ENCODE measurements around the gene HMGN3.

Gene HMGN3

GRCh38 chr6:79186564-79186963 lies 47.9 kb downstream of the HMGN3 start:
- no peak for DNase-seq (ENCODE audit: low read depth in 1 of 2, low spot score in 1 of 2)

DNA sequence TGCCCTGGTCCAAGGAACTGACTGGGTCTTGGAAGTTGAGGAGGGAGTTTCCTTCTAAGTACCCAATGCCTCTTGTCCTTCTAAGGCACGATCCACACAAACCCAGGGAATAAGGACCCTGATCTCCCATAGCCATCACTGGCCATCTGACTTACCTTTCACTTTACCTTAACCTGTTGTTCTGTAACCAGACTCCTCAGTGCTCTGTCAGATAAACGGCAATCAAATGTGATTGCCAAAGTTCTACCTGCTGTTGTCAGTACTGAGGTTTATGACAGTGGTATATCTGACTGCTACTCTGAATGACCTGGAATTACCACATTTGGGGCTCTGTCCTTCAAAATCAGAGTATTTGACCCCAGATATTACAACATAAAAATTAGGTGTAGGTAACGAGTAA lies 49.8 kb downstream of the HMGN3 start:
- DNase-seq (ENCODE audit: low read depth in 1 of 2, low spot score in 1 of 2) = no peak

DNA sequence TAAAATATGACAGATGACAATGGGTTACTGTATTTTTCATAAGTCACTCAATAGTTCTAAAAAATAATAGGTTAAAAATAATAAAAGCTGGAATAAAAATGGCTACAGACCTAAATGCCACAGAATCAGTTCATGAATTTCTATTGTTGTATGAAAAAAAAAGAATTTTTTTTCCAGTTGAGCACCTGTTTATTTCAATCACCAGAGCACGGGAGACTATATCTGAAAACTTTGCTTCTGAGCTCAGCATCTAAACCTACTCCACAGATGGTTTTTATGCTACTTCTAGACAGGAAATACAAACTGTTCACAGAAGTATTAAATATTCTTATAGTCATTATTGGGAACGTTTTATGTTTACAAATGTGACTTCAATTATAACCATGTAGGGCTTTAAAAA lies 50.4 kb downstream of the HMGN3 start:
- DNase-seq (ENCODE audit: low read depth in 1 of 2, low spot score in 1 of 2) = no peak

DNA sequence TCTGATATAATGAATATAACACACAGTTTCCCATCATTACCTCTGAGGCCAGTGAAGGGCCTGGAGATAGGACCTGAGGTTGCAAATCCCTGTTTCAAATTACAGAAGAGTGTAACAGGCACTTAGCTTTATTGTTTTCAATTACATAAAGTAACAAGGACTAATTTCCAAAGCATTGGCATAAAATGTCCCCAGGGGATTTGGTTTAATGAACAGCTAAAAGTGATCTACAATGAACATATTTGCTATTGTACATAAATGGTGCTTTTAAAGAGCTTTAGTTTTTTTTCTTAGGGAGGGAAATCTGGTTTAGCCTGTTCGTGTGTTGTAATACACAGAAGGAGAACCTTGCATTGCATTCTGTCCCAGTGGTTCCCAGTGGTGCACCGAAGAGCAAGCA lies 54.4 kb downstream of the HMGN3 start:
- DNase-seq (ENCODE audit: low read depth in 1 of 2, low spot score in 1 of 2) = no peak

- no peak for DNase-seq (ENCODE audit: low read depth in 1 of 2, low spot score in 1 of 2)
Observed at GRCh38 chr6:79173378-79173777, 61.1 kb downstream of the HMGN3 start.

- no peak for DNase-seq (ENCODE audit: low read depth in 1 of 2, low spot score in 1 of 2)
Observed at GRCh38 chr6:79170959-79171358, 63.5 kb downstream of the HMGN3 start.

GRCh38 chr6:79170431-79170830 lies 64.1 kb downstream of the HMGN3 start:
- no peak for DNase-seq (ENCODE audit: low read depth in 1 of 2, low spot score in 1 of 2)

DNA sequence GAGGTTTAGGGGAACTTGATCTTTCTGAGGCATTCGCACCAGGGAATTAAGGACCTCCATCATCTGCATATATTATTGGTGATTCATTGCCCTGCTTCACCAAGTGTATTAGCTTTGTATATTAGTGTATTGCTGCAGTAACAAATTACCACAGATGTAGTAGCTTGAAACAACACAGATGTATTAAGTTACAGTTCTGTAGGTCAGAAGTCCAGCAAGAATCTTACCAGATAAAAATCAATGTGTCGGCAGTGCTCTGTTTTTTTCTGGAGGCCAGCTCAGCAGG lies 65.8 kb downstream of the HMGN3 start:
- DNase-seq (ENCODE audit: low read depth in 1 of 2, low spot score in 1 of 2) = no peak

- DNase-seq (ENCODE audit: low read depth in 1 of 2, low spot score in 1 of 2) = no peak
Observed at GRCh38 chr6:79167931-79168694, 66.4 kb downstream of the HMGN3 start.

- no peak for DNase-seq (ENCODE audit: low read depth in 1 of 2, low spot score in 1 of 2)
Observed at GRCh38 chr6:79159846-79160245, 74.6 kb downstream of the HMGN3 start.

DNA sequence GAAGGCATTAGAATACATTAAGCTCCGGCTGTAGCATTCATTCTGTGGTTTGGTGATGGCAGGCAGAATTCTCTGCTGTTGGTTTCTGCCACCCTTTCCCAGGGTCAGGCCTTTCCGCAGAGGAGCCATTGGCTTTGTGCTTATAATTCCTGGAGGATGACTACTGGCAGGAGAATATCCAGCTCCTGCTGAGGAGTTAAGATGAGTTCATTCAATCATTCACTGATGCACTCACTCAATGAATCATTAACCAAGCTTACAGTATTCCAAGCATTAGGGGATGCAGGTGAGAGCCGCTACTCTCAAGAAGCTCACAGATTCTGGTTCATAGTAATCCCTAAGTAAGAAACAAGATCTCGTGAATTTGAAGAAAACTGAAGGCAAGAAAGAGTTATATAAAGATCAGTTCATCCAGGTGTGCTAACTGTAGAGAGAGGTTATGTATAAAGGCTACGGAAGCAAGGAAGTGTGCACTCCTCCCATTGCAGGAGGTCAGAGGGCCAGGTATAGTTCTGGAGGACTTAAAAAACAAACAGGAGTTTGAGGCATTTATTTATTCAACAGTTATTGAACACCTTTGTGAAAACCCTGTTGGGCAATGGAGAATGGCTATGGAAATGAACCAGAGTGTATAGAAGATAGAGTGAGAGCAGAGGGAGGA lies 75.5 kb downstream of the HMGN3 start:
- no peak for DNase-seq (ENCODE audit: low read depth in 1 of 2, low spot score in 1 of 2)

- DNase-seq (ENCODE audit: low read depth in 1 of 2, low spot score in 1 of 2) = no peak
Observed at GRCh38 chr6:79157961-79158644, 76.4 kb downstream of the HMGN3 start.

DNA sequence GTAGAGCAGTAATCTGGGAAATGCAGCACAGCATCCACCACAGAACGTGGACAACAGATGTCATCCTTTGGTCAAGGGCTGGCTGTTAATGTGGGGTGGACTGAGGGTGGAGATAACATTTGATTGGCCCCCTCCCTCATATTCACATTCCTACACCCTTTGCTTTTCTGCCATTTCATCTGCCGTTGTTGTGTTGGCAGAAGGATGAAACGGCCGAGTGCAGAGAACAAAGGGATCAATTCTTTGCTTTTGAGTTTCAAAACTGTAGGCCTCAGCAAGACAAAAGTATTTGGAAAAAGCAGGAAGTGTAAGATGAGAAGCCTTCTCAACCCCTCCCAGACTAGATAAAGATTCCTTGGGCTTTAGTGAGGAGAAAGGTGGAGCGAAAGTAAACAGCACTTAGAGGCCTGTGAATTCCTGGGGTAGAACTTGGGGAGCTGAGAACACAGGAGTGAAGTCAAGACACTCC lies 82.2 kb downstream of the HMGN3 start:
- no peak for DNase-seq (ENCODE audit: low read depth in 1 of 2, low spot score in 1 of 2)

Measured in activated CD4-positive, alpha-beta T cell treated with anti-CD3 and anti-CD28 coated beads, Interleukin-2, amount 50 U/mL, for 24 hours (primary cell).